ENCODE data around the gene REXO4. TPM values are rescaled to one million over a fixed set of nuclear protein-coding genes. Genes with fewer than 3 reads are reported as not detected.

The REXO4 gene
- total RNA-seq, 1 experiment from 2014 or later: 38.6 TPM

DNA sequence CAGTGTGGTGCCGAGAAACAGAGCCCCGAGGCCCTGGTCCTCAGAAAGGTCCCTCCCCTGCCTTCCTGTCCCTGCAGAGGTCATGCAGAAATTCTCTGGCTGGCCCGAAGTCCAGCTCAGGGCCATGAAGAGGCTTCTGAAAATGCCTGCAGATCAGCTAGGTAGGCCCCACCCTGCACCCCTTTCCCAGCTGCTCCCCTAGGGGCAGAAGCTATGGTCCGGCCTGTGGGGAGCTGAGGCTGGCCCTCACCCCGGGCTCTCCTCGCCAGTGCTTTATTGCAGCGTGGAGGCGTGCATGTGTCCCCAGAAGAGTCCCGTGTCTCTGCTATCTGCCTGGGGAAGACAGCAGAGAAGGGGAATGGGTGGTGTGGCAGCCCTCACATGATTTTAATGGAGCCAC lies 19.9 kb downstream of the REXO4 start:
- no peaks in the 10 kb centered on the region for H3K9me3 Mint-ChIP-seq
- no peak overlapping the region for H3K4me3 Mint-ChIP-seq
- ATAC-seq (no peak), DNase-seq (ENCODE audit: low spot score) (no peak)
- peaks cover 4% of the 10 kb centered on the region for H3K27me3 Mint-ChIP-seq (ENCODE audit: low read depth)
- ChIA-PET CTCF (interaction anchor here (0.8 to 1.7 kb wide), 3 partner anchors 24 to 89 kb away, joined by 3 to 6 read pairs (median 5); partner anchors contain the start of gene ADAMTS13), POLR2A (no interaction called here)
- H3K36me3 Mint-ChIP-seq: no peaks in the 10 kb centered on the region
- H3K27ac Mint-ChIP-seq: no peak overlapping the region
- TF ChIP-seq OVOL2 (CRISPR knock-in tag; IDR thresholded peaks at IDR 0.05; ENCODE audit: borderline replicate concordance) (no peak), ATF1 (CRISPR knock-in tag; IDR thresholded peaks at IDR 0.05) (no peak), STAT6 (CRISPR knock-in tag; conservative IDR thresholded peaks at IDR 0.05; ENCODE audit: low read depth) (no peak), FOXK1 (CRISPR knock-in tag; IDR thresholded peaks at IDR 0.05) (no peak), ZNF425 (CRISPR knock-in tag; conservative IDR thresholded peaks at IDR 0.05) (no peak), SMAD3 (CRISPR knock-in tag; IDR thresholded peaks at IDR 0.05; ENCODE audit: borderline replicate concordance) (no peak), ZNF263 (CRISPR knock-in tag; IDR thresholded peaks at IDR 0.05; ENCODE audit: low read depth) (no peak), USF1 (CRISPR knock-in tag; IDR thresholded peaks at IDR 0.05) (no peak), USF2 (CRISPR knock-in tag; IDR thresholded peaks at IDR 0.05) (no peak)
- TF ChIP-seq, protein P1, sequence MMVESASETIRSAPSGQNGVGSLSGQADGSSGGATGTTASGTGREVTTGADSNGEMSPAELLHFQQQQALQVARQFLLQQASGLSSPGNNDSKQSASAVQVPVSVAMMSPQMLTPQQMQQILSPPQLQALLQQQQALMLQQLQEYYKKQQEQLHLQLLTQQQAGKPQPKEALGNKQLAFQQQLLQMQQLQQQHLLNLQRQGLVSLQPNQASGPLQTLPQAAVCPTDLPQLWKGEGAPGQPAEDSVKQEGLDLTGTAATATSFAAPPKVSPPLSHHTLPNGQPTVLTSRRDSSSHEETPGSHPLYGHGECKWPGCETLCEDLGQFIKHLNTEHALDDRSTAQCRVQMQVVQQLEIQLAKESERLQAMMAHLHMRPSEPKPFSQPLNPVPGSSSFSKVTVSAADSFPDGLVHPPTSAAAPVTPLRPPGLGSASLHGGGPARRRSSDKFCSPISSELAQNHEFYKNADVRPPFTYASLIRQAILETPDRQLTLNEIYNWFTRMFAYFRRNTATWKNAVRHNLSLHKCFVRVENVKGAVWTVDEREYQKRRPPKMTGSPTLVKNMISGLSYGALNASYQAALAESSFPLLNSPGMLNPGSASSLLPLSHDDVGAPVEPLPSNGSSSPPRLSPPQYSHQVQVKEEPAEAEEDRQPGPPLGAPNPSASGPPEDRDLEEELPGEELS (CRISPR knock-in tag; IDR thresholded peaks at IDR 0.05): no peak
- H3K4me1 Mint-ChIP-seq: no peaks in the 10 kb centered on the region

DNA sequence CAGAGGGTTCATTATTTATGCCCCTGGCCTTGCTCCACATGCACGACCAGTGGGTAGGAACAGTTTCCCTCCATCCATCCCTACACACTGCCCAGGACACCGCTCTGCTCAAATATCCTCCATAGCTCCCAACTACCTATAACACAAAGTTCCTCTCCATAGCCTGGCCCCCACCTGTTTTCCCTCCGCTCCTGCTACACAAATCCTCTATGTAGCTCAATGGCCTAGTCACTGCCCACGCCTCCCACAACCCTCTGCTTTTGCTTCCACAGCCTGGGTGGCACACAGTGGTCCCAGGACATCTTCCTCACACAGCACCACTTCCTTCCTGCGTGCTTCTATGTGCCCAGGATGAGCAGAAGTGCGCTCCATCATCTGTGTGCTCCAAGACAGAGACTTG lies 20.4 kb downstream of the REXO4 start:
- no peak for DNase-seq (ENCODE audit: low spot score)
- ChIA-PET CTCF (interaction anchor here (0.5 to 3.6 kb wide), 6 partner anchors 11 to 268 kb away, joined by 3 to 13 read pairs (median 4); partner anchors contain the start of genes ADAMTS13 and REXO4), POLR2A (no interaction called here)
- no peak overlapping the region for H3K27ac Mint-ChIP-seq
- no peaks in the 10 kb centered on the region for H3K36me3 Mint-ChIP-seq
- no peak overlapping the region for H3K4me3 Mint-ChIP-seq
- no peaks in the 10 kb centered on the region for H3K4me1 Mint-ChIP-seq
- H3K9me3 Mint-ChIP-seq: no peaks in the 10 kb centered on the region
- peaks cover 4% of the 10 kb centered on the region for H3K27me3 Mint-ChIP-seq (ENCODE audit: low read depth)
- no peak for ATAC-seq
- TF ChIP-seq ETV6 (CRISPR knock-in tag; IDR thresholded peaks at IDR 0.05) (no peak), HMGA2 (CRISPR knock-in tag; IDR thresholded peaks at IDR 0.05) (no peak), ATF6 (CRISPR knock-in tag; IDR thresholded peaks at IDR 0.05) (no peak), ELF4 (CRISPR knock-in tag; IDR thresholded peaks at IDR 0.05; ENCODE audit: low read depth) (no peak), CBFB (CRISPR knock-in tag; IDR thresholded peaks at IDR 0.05; ENCODE audit: low read depth) (no peak), NR1H2 (CRISPR knock-in tag; IDR thresholded peaks at IDR 0.05) (no peak), ZNF425 (CRISPR knock-in tag; conservative IDR thresholded peaks at IDR 0.05) (no peak), CREM (CRISPR knock-in tag; IDR thresholded peaks at IDR 0.05) (no peak), TP53 (CRISPR knock-in tag; IDR thresholded peaks at IDR 0.05) (no peak), ZNF671 (CRISPR knock-in tag; IDR thresholded peaks at IDR 0.05) (no peak), ZNF263 (CRISPR knock-in tag; IDR thresholded peaks at IDR 0.05; ENCODE audit: low read depth) (no peak), TEAD4 (CRISPR knock-in tag; IDR thresholded peaks at IDR 0.05) (no peak)
- TF ChIP-seq, protein P2, sequence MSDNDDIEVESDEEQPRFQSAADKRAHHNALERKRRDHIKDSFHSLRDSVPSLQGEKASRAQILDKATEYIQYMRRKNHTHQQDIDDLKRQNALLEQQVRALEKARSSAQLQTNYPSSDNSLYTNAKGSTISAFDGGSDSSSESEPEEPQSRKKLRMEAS (CRISPR knock-in tag; IDR thresholded peaks at IDR 0.05): no peak
